BLaER1 (cell line): ENCODE data around the gene KRT76.

ENCODE experiments used
- H3K27ac ChIP-seq: shearing (Covaris generic); formaldehyde crosslinking; 2 replicates; pipeline ENCODE4 v1.8.1; 2022
- H3K27me3 ChIP-seq: shearing (Covaris generic); formaldehyde crosslinking; 2 replicates; pipeline ENCODE4 v1.8.1; 2022
- H3K36me3 ChIP-seq: shearing (Covaris generic); formaldehyde crosslinking; 2 replicates; pipeline ENCODE4 v1.8.1; 2022
- H3K4me1 ChIP-seq: shearing (Covaris generic); formaldehyde crosslinking; 2 replicates; pipeline ENCODE4 v1.8.1; 2022
- H3K4me2 ChIP-seq: shearing (Covaris generic); formaldehyde crosslinking; 2 replicates; pipeline ENCODE4 v1.8.1; 2022
- H3K4me3 ChIP-seq: shearing (Covaris generic); formaldehyde crosslinking; 2 replicates; pipeline ENCODE4 v1.8.1; 2022
- H3K9ac ChIP-seq: shearing (Covaris generic); formaldehyde crosslinking; 2 replicates; pipeline ENCODE4 v1.8.1; 2022
- H3K9me3 ChIP-seq: shearing (Covaris generic); formaldehyde crosslinking; 2 replicates; pipeline ENCODE4 v1.8.1; 2022
- H4K20me1 ChIP-seq: shearing (Covaris generic); formaldehyde crosslinking; 2 replicates; pipeline ENCODE4 v1.8.1; 2022
- Cebpa-rat ChIP-seq: shearing (Covaris generic); IDR thresholded peaks from 2 replicates; pipeline ENCODE4 v1.8.1; 2022

Gene KRT76

DNA sequence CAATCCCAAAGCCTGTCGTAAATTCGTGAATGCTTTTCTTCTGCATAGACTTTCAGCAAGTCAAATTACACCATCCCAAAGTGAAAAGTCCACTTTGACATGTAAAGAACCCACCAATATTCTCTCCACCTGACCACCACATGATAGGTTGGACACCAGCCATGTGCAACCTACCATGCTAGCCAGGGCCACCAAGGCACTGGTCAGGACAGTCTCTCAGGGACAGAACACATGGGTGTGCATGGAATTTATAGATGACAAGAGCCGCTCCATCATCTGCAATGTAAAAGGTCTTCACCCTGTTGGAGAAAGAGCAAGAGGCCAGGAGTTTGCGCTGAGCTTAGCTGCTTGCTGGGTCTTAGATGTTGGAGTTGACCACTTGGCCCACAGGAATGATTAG lies 5.4 kb upstream of the KRT76 start:
- H3K9me3 ChIP-seq = no peaks in the 10 kb centered on the region
- H4K20me1 ChIP-seq = no peaks in the 10 kb centered on the region
- no peak overlapping the region for H3K4me3 ChIP-seq
- no peak for TF ChIP-seq Cebpa-rat
- no peaks in the 10 kb centered on the region for H3K36me3 ChIP-seq
- H3K4me2 ChIP-seq = no peak overlapping the region
- no peak overlapping the region for H3K9ac ChIP-seq
- H3K4me1 ChIP-seq = no peaks in the 10 kb centered on the region
- no peak overlapping the region for H3K27ac ChIP-seq
- H3K27me3 ChIP-seq = no peaks in the 10 kb centered on the region

DNA sequence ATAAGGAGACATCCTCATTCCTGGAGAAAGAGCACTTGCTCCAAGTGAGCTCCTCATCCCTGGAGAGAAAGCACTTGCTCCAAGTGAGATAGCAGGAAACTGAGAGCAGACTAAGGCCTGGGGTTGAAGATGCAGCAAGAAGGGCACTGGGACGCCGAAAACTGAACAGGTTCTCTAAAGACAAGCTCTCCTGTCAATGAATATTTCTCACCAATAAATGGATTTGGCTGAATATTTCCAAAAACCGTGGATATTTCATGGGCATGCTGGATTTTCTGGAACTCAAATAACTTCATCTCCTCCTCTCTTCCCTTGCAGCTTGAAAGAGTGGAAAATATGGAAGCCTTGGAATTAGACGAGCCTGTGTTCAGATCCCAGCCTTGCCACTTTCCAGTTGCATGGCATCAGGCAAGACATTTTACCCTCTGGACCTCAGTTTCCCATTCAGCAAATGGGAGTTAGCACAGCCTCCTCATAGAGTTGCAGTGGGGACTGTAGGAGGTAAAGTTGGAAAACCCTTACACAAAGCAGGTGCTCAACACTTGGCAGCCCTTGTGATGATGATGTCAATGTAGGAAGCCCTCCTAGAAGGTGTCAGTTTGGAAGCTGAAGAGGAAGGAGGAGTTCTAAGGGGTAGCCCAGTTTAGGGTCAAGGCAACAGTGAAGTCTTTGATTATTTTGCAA lies 4.4 kb upstream of the KRT76 start:
- Histone ChIP-seq H3K9ac (no peak overlapping the region), H3K27me3 (no peaks in the 10 kb centered on the region), H3K9me3 (no peaks in the 10 kb centered on the region), H3K4me3 (no peak overlapping the region), H3K36me3 (no peaks in the 10 kb centered on the region), H3K4me2 (no peak overlapping the region), H4K20me1 (no peaks in the 10 kb centered on the region), H3K4me1 (no peaks in the 10 kb centered on the region), H3K27ac (no peak overlapping the region)
- TF ChIP-seq Cebpa-rat = no peak

DNA sequence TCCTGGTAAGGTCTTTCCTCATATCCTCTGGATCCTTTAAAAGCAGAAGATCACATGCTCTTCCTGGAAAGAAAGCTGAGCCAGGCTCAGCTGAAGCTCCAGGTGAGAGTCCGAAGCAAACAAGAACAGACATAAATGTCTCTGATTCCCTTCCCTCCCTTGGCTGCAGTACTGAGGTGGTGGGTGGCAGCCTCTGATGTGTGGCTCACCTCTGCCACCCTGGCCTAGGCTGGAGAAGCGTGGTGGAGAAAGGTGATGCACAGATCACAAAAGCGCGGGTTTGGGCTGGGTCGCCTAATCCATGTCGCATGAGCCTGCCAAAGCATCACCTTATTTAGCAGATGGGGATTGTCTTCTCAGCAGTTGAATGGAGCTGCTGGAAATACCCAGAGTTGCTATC lies 2.8 kb upstream of the KRT76 start:
- no peak overlapping the region for H3K4me3 ChIP-seq
- no peak overlapping the region for H3K4me2 ChIP-seq
- no peak overlapping the region for H3K27ac ChIP-seq
- H3K27me3 ChIP-seq = no peaks in the 10 kb centered on the region
- no peaks in the 10 kb centered on the region for H3K4me1 ChIP-seq
- no peaks in the 10 kb centered on the region for H4K20me1 ChIP-seq
- no peak for TF ChIP-seq Cebpa-rat
- no peaks in the 10 kb centered on the region for H3K9me3 ChIP-seq
- H3K36me3 ChIP-seq = no peaks in the 10 kb centered on the region
- H3K9ac ChIP-seq = no peak overlapping the region

DNA sequence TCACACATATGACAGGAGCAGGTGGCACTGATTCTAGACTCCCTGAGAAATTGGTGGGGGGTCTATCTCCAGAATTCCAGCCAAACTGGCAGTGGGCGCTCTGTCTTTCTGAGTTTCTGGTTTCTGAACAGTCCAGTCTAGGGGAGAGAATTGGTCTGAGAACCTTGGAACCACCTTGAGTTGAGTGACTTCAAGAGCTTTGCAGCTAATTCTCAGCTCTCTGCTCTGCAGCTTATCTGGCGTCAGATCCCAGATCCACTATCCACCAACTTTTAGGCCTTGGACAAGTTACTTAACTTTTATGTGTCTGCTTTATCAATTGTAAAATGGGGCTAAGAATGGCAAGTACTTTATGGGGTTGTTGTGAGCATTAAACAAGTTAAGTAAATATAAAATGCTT lies 1.7 kb upstream of the KRT76 start:
- H3K9me3 ChIP-seq = no peaks in the 10 kb centered on the region
- H3K4me1 ChIP-seq = no peaks in the 10 kb centered on the region
- H4K20me1 ChIP-seq = no peaks in the 10 kb centered on the region
- H3K27ac ChIP-seq = no peak overlapping the region
- no peak overlapping the region for H3K4me3 ChIP-seq
- no peaks in the 10 kb centered on the region for H3K27me3 ChIP-seq
- H3K4me2 ChIP-seq = no peak overlapping the region
- no peaks in the 10 kb centered on the region for H3K36me3 ChIP-seq
- no peak for TF ChIP-seq Cebpa-rat
- H3K9ac ChIP-seq = no peak overlapping the region

DNA sequence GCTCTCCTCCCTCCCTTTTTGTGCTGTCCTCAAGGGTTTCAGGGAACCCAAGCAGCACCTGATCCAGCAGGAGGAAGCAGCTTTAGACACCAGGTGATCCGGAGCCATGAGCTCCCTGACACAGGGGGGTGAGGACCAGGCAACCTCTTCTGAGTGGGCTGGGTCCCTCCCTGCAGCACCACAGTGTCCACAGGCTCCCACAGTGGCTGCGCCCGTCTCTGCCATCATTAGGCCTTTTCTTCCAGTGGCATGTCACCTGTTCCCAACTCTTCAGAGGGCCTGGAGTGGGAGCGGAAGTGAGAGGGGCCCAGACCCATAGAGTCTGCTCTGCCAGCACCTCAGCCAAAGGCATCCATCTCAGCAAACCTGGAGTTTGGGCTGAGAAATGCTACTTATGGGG lies 421 bp upstream of the KRT76 start:
- H3K36me3 ChIP-seq = no peaks in the 10 kb centered on the region
- H3K4me1 ChIP-seq = no peaks in the 10 kb centered on the region
- no peak overlapping the region for H3K4me2 ChIP-seq

DNA sequence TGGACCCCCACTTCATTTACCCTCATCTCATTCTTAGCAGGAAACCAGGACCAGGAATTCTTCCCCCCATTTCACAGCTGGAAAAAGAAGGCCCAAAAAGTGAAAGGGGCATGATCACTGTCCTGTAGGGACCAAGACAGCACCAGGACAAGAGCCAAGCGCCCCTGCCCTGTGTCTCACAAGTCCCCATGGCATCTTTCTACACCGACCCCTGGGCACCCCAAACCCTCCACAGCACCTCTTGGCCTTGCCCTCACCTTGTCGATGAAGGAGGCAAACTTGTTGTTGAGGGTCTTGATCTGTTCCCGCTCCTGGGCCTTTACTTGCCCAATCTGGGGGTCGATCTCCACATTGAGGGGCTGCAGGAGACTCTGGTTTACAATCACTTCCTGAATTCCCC lies 710 bp downstream of the KRT76 start:
- no peaks in the 10 kb centered on the region for H3K9me3 ChIP-seq
- H3K4me3 ChIP-seq = no peak overlapping the region
- TF ChIP-seq Cebpa-rat = no peak
- no peaks in the 10 kb centered on the region for H4K20me1 ChIP-seq
- H3K27ac ChIP-seq = no peak overlapping the region
- H3K4me1 ChIP-seq = no peaks in the 10 kb centered on the region
- no peak overlapping the region for H3K4me2 ChIP-seq
- no peaks in the 10 kb centered on the region for H3K36me3 ChIP-seq
- no peaks in the 10 kb centered on the region for H3K27me3 ChIP-seq
- H3K9ac ChIP-seq = no peak overlapping the region

More for the DNA sequence above, 421 bp upstream of the KRT76 start:
- no peak overlapping the region for H3K4me3 ChIP-seq
- H3K9ac ChIP-seq = no peak overlapping the region
- H4K20me1 ChIP-seq = no peaks in the 10 kb centered on the region
- no peak for TF ChIP-seq Cebpa-rat
- H3K9me3 ChIP-seq = no peaks in the 10 kb centered on the region
- H3K27ac ChIP-seq = no peak overlapping the region
- H3K27me3 ChIP-seq = no peaks in the 10 kb centered on the region

DNA sequence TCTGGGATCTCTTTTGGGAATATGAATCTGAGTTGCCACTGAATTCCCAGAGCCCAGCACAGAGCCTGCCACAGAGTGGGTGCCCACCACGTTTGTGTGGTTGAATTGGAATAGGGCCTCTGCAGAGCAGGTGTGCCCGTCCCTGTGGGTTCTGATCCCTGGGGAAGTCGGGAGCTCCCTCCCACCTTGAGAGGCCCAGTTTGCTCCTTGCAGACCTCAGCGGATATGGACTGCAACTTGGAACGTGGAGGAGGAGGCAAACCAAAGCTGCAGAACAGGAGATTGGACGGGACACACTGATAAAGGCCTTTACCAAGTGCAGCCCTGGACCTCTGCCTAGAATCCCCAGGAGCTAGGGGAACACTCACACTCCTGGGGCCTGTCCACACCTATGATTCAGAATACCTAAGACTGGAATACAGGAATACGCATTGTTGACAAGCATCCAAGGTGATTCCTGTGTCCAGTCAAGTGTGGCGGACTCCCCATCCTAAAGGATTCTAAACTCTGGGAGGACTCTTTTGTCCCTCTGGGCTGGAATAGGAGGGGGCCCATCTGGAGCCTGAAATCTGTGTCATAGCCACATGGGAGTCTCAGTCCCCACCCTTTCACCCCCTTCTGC lies 2.4 kb downstream of the KRT76 start:
- no peaks in the 10 kb centered on the region for H4K20me1 ChIP-seq
- no peaks in the 10 kb centered on the region for H3K36me3 ChIP-seq
- no peak overlapping the region for H3K4me2 ChIP-seq
- H3K27me3 ChIP-seq = no peaks in the 10 kb centered on the region
- H3K9ac ChIP-seq = no peak overlapping the region
- H3K4me3 ChIP-seq = no peak overlapping the region
- H3K9me3 ChIP-seq = no peaks in the 10 kb centered on the region
- H3K4me1 ChIP-seq = no peaks in the 10 kb centered on the region
- no peak for TF ChIP-seq Cebpa-rat
- no peak overlapping the region for H3K27ac ChIP-seq

DNA sequence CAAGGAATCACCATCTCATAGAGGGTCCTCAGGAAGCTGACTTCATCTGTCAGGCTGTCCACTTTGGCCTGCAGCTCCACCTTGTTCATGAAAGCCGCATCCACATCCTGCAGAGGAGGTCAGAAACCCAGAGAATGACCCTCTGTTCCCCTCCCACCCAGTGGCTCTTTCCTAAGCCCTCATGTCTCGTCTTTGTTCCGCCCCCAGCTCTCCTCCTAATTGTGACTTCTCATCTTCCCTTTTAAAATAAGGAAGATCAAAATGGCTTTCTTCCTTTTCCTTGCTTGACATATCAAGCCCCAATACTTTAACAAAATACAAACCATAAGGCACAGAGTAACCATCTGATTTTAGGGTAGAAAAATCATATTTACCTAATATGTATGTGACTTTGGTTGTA lies 4.4 kb downstream of the KRT76 start:
- Histone ChIP-seq H3K9me3 (no peaks in the 10 kb centered on the region), H4K20me1 (no peaks in the 10 kb centered on the region), H3K4me3 (no peak overlapping the region), H3K9ac (no peak overlapping the region), H3K36me3 (no peaks in the 10 kb centered on the region), H3K27ac (no peak overlapping the region), H3K4me2 (no peak overlapping the region), H3K4me1 (no peaks in the 10 kb centered on the region), H3K27me3 (no peaks in the 10 kb centered on the region)
- TF ChIP-seq Cebpa-rat = no peak

DNA sequence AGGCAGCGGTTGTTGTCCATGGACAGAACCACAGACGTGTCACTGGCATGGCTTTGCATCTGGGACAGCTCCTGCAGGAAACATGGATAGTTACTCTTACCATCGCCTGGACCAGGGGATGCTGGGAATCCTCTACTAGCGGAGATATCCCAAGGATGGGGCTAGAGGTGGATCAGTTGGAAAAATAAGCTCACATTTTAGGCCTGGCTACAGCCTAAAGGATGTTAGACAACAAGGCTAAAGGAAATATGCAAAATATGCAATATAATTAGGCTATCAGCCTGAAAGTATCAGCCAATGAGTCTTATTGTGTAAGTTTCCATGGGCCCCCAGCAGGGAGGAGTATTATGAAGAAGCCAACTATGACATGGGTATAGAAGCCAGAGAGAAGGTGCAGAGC lies 5.0 kb downstream of the KRT76 start:
- no peaks in the 10 kb centered on the region for H4K20me1 ChIP-seq
- TF ChIP-seq Cebpa-rat = no peak
- no peak overlapping the region for H3K4me2 ChIP-seq
- H3K9me3 ChIP-seq = no peaks in the 10 kb centered on the region
- H3K27ac ChIP-seq = no peak overlapping the region
- no peaks in the 10 kb centered on the region for H3K4me1 ChIP-seq
- H3K27me3 ChIP-seq = no peaks in the 10 kb centered on the region
- H3K9ac ChIP-seq = no peak overlapping the region
- no peak overlapping the region for H3K4me3 ChIP-seq
- no peaks in the 10 kb centered on the region for H3K36me3 ChIP-seq

DNA sequence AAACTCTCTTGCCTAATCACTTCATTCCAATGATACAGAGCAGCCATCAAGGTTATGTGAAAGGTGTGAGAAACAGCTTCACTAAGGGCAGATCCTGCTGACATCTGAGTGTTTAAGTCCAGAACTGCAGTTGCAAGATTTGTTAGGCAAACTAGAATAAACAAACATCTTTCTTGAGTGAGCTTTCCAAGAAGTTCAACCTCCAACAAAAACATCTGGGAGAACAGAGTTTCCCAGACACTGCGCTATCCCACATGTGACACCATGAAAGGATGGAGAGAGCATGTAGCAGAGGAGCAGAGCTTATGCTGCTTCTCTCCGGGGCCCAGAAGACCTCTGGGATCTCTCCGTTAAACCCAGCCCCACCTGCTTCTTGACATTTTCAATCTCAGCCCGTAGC lies 5.6 kb downstream of the KRT76 start:
- no peak for TF ChIP-seq Cebpa-rat
- H3K27ac ChIP-seq = no peak overlapping the region
- H3K36me3 ChIP-seq = no peaks in the 10 kb centered on the region
- no peaks in the 10 kb centered on the region for H3K9me3 ChIP-seq
- H3K4me1 ChIP-seq = no peaks in the 10 kb centered on the region
- H4K20me1 ChIP-seq = no peaks in the 10 kb centered on the region
- no peak overlapping the region for H3K9ac ChIP-seq
- no peak overlapping the region for H3K4me2 ChIP-seq
- no peaks in the 10 kb centered on the region for H3K27me3 ChIP-seq
- H3K4me3 ChIP-seq = no peak overlapping the region

DNA sequence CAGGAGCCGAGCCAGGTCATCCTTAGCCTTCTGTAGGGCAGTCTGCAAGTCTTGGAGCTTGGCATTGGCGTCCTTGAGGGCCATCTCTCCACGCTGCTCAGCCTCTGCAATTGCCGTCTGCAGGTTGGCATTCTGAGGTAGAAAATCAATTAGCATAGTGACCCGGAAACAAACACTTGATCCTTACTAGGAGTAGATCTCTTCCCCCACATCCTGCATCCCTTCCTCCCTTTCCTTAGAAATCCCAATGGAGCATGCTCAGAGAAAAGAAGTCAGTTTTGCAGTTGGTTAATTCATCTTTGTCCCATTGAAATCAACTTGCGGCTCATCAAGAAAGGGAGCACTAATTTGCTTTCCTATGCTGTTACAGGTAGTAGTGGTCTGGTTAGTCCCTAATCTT lies 6.1 kb downstream of the KRT76 start:
- Histone ChIP-seq H3K4me1 (no peaks in the 10 kb centered on the region), H3K36me3 (no peaks in the 10 kb centered on the region), H3K4me2 (no peak overlapping the region), H4K20me1 (no peaks in the 10 kb centered on the region), H3K27me3 (no peaks in the 10 kb centered on the region), H3K9me3 (no peaks in the 10 kb centered on the region), H3K27ac (no peak overlapping the region), H3K4me3 (no peak overlapping the region), H3K9ac (no peak overlapping the region)
- no peak for TF ChIP-seq Cebpa-rat
